ENCODE results near the gene PSMG4.

Gene PSMG4

GRCh38 chr6:3311826-3312225 is 53.1 kb downstream of the PSMG4 start (continued):
- TF ChIP-seq ZBTB8A (tag by site-specific recombination; IDR thresholded peaks at IDR 0.05) = no peak
- no peak for TF ChIP-seq MZF1 (tag by site-specific recombination; IDR thresholded peaks at IDR 0.05; ENCODE audit: borderline replicate concordance)
- no peak for TF ChIP-seq ZFP37 (tag by site-specific recombination; IDR thresholded peaks at IDR 0.05)

- H3K9me3 ChIP-seq (ENCODE audit: control insufficient read depth, insufficient read depth, low read depth, low read length) = no peaks in the 10 kb centered on the region
- no peak overlapping the region for H3K4me3 ChIP-seq (ENCODE audit: low read depth, low read length)
- CTCF ChIA-PET = no interaction called here
- peaks cover 0 to 8% of the 10 kb centered on the region in 2 experiments; a peak in 1 of 3 replicates for H3K36me3 ChIP-seq (ENCODE audit: control insufficient read depth in 2 of 2, insufficient read depth in 1 of 2, low read length in 2 of 2)
- TF ChIP-seq SCRT2 (tag by site-specific recombination; IDR thresholded peaks at IDR 0.05) = peak; percentile 36; the same call in 1 of the 2 replicates
- TF ChIP-seq ZNF791 (tag by site-specific recombination; IDR thresholded peaks at IDR 0.05) = no peak
- no peak for TF ChIP-seq ZBTB6 (tag by site-specific recombination; IDR thresholded peaks at IDR 0.05)
- H3K27ac ChIP-seq (ENCODE audit: extremely low read depth, low read depth, low read length) = no peak overlapping the region
- POLR2A ChIA-PET = no interaction called here
- H3K4me1 ChIP-seq (ENCODE audit: control insufficient read depth, insufficient read depth, low read length) = no peaks in the 10 kb centered on the region
These were observed 54.0 kb downstream of the PSMG4 start for GRCh38 chr6:3312604-3313231.

- Histone ChIP-seq H3K4me1 (ENCODE audit: control insufficient read depth, insufficient read depth, low read length) (no peaks in the 10 kb centered on the region), H3K36me3 (ENCODE audit: control insufficient read depth in 2 of 2, insufficient read depth in 1 of 2, low read length in 2 of 2) (peaks cover 0 to 8% of the 10 kb centered on the region in 2 experiments; a peak in 1 of 3 replicates), H3K4me3 (ENCODE audit: low read depth, low read length) (no peak overlapping the region), H3K9me3 (ENCODE audit: control insufficient read depth, insufficient read depth, low read depth, low read length) (no peaks in the 10 kb centered on the region), H3K27ac (ENCODE audit: extremely low read depth, low read depth, low read length) (no peak overlapping the region)
- CTCF ChIA-PET = interaction anchor here (0.9 kb wide), 1 partner anchor 15 kb away, joined by 3 read pairs; no protein-coding TSS in a partner anchor
- POLR2A ChIA-PET = no interaction called here
- TF ChIP-seq ZNF138 (tag by site-specific recombination; IDR thresholded peaks at IDR 0.05; ENCODE audit: borderline replicate concordance) = no peak
- TF ChIP-seq YY2 (tag by site-specific recombination; IDR thresholded peaks at IDR 0.05) = no peak
- no peak for TF ChIP-seq GLIS1 (tag by site-specific recombination; IDR thresholded peaks at IDR 0.05)
- no peak for TF ChIP-seq ZNF626 (tag by site-specific recombination; IDR thresholded peaks at IDR 0.05)
- TF ChIP-seq ZNF510 (tag by site-specific recombination; IDR thresholded peaks at IDR 0.05; ENCODE audit: insufficient replicate concordance) = no peak
- no peak for TF ChIP-seq ZXDB (tag by site-specific recombination; IDR thresholded peaks at IDR 0.05)
- TF ChIP-seq ZNF133 (tag by site-specific recombination; IDR thresholded peaks at IDR 0.05) = no peak
- no peak for TF ChIP-seq ZNF140 (tag by site-specific recombination; IDR thresholded peaks at IDR 0.05)
- no peak for TF ChIP-seq ZNF629 (tag by site-specific recombination; IDR thresholded peaks at IDR 0.05)
- TF ChIP-seq ZNF777 (tag by site-specific recombination; IDR thresholded peaks at IDR 0.05; ENCODE audit: borderline replicate concordance) = no peak
- no peak for TF ChIP-seq MEIS1 (CRISPR knock-in tag; IDR thresholded peaks at IDR 0.05; ENCODE audit: borderline replicate concordance)
- no peak for TF ChIP-seq ZNF157 (tag by site-specific recombination; IDR thresholded peaks at IDR 0.05)
These were observed 55.4 kb downstream of the PSMG4 start for GRCh38 chr6:3314176-3314575.

GRCh38 chr6:3314621-3315467 is 56.1 kb downstream of the PSMG4 start:
- Histone ChIP-seq H3K9me3 (ENCODE audit: control insufficient read depth, insufficient read depth, low read depth, low read length) (no peaks in the 10 kb centered on the region), H3K4me3 (ENCODE audit: low read depth, low read length) (no peak overlapping the region), H3K4me1 (ENCODE audit: control insufficient read depth, insufficient read depth, low read length) (no peaks in the 10 kb centered on the region), H3K36me3 (ENCODE audit: control insufficient read depth in 2 of 2, insufficient read depth in 1 of 2, low read length in 2 of 2) (peaks cover 0 to 8% of the 10 kb centered on the region in 2 experiments; a peak in 1 of 3 replicates), H3K27ac (ENCODE audit: extremely low read depth, low read depth, low read length) (no peak overlapping the region)
- CTCF ChIA-PET = interaction anchor here (0.7 to 0.9 kb wide), 2 partner anchors 16 to 45 kb away, joined by 3 read pairs; no protein-coding TSS in a partner anchor
- TF ChIP-seq ZBTB1 (tag by site-specific recombination; IDR thresholded peaks at IDR 0.05) = no peak
- no peak for TF ChIP-seq ZNF37A (tag by site-specific recombination; IDR thresholded peaks at IDR 0.05)
- TF ChIP-seq REPIN1 (tag by site-specific recombination; IDR thresholded peaks at IDR 0.05; ENCODE audit: low read depth) = no peak
- no peak for TF ChIP-seq ZBTB26 (tag by site-specific recombination; optimal IDR thresholded peaks at IDR 0.05)
- POLR2A ChIA-PET = no interaction called here

Data from HEK293 (cell line).